ENCODE data around the gene CLMN.

CLMN gene

DNA sequence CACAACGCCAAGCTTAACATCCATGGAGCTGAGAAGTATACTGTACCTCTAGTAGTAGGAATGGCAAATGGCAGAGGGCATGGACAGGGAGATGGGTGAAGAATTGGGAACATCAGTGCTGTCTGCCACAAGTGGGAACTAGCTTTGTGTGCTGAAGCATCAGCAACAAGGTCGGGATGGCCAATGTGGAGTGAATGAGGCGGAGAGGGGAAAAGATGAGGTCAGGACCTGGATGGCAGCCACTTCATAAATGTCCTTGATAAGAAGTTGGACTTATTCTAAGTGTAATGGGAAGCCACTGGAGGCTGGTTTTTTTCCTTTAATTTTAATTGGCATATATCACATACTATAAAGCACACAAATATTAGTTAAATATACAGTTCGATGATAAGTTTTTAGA lies 21.9 kb upstream of the CLMN start:
- DNase-seq (ENCODE audit: low read depth in 2 of 3, low spot score in 2 of 3) = no peak

DNA sequence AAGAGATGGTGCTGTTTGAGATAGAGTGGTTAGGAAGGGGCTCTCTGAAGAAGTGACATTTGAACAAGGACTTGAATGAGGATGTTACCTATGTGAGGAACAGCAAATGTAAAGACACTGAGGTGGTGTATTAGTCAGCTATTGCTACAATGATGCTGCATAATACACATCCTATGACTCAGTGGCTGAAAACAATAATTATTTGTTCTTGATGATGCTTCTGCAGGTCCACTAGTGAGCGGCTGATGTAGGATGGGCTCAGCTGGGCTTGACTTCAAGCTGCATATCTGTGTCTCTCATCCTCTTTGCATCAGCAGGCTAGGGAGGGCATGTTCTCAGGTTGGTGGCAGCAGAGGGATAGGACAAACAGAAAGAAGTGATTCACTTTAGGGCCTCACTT lies 21.4 kb upstream of the CLMN start:
- no peak for DNase-seq (ENCODE audit: low read depth in 2 of 3, low spot score in 2 of 3)

GRCh38 chr14:95340201-95340697 lies 20.5 kb upstream of the CLMN start:
- DNase-seq (ENCODE audit: low read depth in 2 of 3, low spot score in 2 of 3) = no peak

GRCh38 chr14:95339301-95339865 lies 19.7 kb upstream of the CLMN start:
- DNase-seq (ENCODE audit: low read depth in 2 of 3, low spot score in 2 of 3) = no peak

- DNase-seq (ENCODE audit: low read depth in 2 of 3, low spot score in 2 of 3) = no peak
Measured at GRCh38 chr14:95338436-95338835, 18.7 kb upstream of the CLMN start.

GRCh38 chr14:95337041-95337595 lies 17.4 kb upstream of the CLMN start:
- DNase-seq (ENCODE audit: low read depth in 2 of 3, low spot score in 2 of 3) = no peak

- DNase-seq (ENCODE audit: low read depth in 2 of 3, low spot score in 2 of 3) = no peak
Measured at GRCh38 chr14:95336192-95336760, 16.6 kb upstream of the CLMN start.

- DNase-seq (ENCODE audit: low read depth in 2 of 3, low spot score in 2 of 3) = no peak
Measured at GRCh38 chr14:95335071-95335470, 15.4 kb upstream of the CLMN start.

GRCh38 chr14:95334044-95334443 lies 14.3 kb upstream of the CLMN start:
- DNase-seq (ENCODE audit: low read depth in 2 of 3, low spot score in 2 of 3) = no peak

DNA sequence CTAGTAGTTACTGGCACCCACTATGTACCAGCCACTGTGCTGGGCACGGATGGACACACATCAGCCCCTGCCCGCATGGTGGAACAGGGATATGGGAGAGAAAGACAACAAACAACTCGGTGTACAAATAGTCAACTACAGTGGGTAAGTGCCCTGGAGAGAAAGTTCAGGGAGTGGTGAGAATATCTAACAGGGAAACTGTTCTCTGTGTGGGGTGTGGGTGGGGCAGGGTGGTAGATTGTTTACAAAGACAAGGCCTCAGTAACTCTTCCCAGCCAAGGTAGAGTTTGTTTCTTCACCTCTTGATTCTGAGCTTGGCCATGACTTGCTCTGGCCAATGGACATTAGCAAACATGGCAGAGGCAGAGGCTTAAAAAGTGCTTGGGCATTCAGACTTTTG lies 12.9 kb upstream of the CLMN start:
- DNase-seq (ENCODE audit: low read depth in 2 of 3, low spot score in 2 of 3) = no peak

- no peak for DNase-seq (ENCODE audit: low read depth in 2 of 3, low spot score in 2 of 3)
Measured at GRCh38 chr14:95331708-95332408, 12.2 kb upstream of the CLMN start.

DNA sequence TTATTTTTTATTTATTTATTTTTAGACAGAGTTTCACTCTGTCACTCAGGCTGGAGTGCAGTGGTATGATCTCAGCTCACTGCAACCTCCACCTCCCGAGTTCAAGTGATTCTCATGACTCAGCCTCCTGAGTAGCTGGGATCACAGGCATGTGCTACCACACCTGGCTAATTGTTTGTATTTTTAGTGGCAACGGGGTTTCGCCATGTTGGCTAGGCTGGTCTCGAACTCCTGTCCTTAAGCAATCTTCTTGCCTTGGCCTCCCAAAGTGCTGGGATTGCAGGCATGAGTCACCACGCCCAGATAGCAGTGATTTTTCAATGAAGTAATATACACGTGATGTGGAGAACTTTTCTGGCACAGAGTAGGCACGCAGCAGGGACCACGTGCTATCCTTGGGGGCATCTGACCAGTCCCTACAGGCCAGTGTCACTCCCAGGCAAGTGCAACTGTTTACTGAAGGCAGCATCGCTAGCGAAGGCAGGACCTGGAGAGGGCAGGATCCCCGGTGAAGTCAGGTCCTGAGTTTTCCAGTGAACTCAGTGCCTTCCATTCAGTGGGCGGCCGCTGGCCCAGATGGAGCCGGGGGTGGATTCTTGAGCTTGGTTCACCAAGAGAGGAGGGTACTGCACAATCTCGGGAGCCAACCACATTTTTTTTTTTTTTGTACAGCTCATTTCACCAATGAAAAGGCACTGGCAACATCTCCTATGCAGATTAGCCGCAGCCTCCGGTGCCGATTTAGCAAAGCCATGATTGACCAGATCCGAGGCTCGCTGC lies 11.1 kb upstream of the CLMN start:
- no peak for DNase-seq (ENCODE audit: low read depth in 2 of 3, low spot score in 2 of 3)

DNA sequence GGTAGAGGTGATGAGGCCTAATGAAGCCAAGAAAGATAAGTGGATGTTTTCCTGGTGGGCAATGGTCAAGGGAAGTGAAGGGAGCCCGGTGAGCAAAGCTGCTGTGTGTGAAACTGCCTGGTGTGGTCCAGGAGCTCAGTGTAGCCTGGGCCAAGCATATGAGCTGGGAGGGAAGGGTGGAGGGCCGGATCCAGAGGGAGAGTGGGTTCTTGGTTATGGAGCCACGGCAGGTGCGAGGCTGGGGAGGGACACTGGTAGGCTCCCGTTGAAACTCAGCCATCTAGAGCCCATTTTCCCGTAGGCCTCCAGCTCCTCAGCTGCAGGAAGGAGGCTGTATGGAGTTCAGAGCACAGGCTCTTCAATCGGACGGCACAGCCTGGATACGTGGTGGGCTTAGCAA lies 10.2 kb upstream of the CLMN start:
- DNase-seq (ENCODE audit: low read depth in 2 of 3, low spot score in 2 of 3) = no peak

DNA sequence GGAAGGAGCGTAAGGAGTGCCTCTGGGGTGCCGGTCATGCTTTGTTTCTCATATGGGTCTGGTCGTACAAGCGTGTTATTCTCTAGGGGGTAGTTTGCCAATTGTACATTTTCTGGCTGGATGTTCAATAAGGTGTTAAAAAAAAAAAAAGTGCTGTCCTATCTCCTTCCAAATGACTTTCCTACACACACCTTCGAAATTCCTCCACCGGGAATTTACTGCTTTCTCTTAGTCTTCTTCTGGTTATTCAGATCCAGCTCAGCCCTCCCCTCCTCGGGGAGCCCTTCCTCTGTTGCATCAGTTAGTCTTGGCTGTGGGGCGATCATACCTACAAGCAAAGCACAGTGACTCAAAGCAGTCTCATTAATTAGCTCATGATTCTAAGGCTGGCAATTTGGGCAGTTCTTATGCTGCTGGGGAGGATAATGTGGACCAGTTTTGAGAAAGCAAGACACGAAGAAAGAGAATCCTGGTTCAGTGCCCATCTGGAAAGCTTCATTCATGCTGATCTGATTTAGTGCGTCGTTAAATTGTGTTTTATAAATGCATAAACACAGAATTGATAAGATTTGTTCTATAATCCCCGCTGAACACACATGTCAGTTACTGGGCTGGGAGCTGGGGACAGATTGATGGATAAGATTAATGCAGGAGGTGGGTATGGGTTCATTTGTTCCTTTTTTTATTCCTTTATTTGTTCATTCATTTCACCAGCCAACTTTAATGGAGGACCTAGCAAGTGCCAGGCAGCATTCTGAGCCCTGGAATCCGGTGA lies 9.2 kb upstream of the CLMN start:
- DNase-seq (ENCODE audit: low read depth in 2 of 3, low spot score in 2 of 3) = no peak

GRCh38 chr14:95327558-95328374 lies 8.1 kb upstream of the CLMN start:
- DNase-seq (ENCODE audit: low read depth in 2 of 3, low spot score in 2 of 3) = no peak

DNA sequence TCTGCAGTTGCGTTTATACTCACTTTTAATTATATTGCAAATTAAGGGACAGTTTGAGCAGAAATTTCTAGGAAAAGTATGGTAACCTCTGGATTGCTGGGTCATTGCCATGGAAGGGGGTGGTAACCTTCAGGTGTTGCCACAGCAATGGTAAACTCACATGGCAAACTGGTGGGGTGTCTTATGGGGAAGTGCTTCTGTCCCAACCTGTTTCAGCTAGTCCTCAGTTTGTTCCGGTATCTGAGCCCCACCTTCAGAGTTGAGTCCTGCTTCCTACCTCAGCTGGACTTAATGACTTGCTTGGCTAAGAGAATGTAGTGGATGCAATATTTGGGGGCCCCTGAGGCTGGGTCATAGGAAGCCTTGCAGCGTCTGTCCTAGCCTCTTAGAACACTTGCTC lies 7.3 kb upstream of the CLMN start:
- DNase-seq (ENCODE audit: low read depth in 2 of 3, low spot score in 2 of 3) = no peak

GRCh38 chr14:95323917-95324316 lies 4.2 kb upstream of the CLMN start:
- DNase-seq (ENCODE audit: low read depth in 2 of 3, low spot score in 2 of 3) = no peak

GRCh38 chr14:95323361-95323760 lies 3.7 kb upstream of the CLMN start:
- no peak for DNase-seq (ENCODE audit: low read depth in 2 of 3, low spot score in 2 of 3)

DNA sequence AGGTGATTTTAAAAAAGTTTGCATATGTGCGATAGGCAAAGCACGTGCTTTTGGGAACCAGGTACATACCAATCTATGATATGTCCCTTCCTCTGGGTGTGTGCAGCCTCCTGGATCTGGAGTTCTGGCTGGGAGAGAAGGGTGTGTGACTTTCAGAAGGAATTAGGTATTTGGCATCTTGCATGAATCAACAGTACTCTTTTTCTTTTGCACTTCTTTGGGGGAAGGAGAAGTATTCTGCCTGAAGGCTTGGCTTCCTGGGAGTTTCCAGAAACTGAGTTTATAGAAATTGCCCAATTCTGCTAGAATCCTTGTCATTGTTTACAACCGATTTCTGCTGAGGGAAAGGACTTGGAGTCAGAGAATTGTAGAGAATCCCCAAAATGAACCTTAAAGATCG lies 2.9 kb upstream of the CLMN start:
- DNase-seq (ENCODE audit: low read depth in 2 of 3, low spot score in 2 of 3) = no peak
